Stimulated activated CD8-positive, alpha-beta memory T cell treated with anti-CD3 and anti-CD28 coated beads, Interleukin-15, amount 100 ng/mL, for 4 hours (primary cell): ENCODE measurements around the gene PCYT1B.
"Not testable (repeated sequence)": the region's sequence is repeated elsewhere in the genome, so short reads cannot be mapped to it uniquely, and the experiment has no call there.

ENCODE experiments used
- DNase-seq, 2 donors: peaks; one replicate each; pipeline ENCODE4 v3.0.0-alpha.2; 2020; ENCODE audit warnings: low read depth in 2 of 2

PCYT1B gene

GRCh38 chrX:24646006-24646405, 1.1 kb downstream of the PCYT1B start:
- DNase-seq: no peak

- no peak for DNase-seq
These were observed 4.0 kb downstream of the PCYT1B start for GRCh38 chrX:24643116-24643515.

- no peak for DNase-seq
These were observed 17.4 kb downstream of the PCYT1B start for GRCh38 chrX:24629701-24630100.

GRCh38 chrX:24619647-24620046, 27.5 kb downstream of the PCYT1B start:
- DNase-seq: no peak

- no peak for DNase-seq
These were observed 36.6 kb downstream of the PCYT1B start for GRCh38 chrX:24610516-24610915.

- DNase-seq: no peak
These were observed 39.5 kb downstream of the PCYT1B start for GRCh38 chrX:24607616-24608015.

GRCh38 chrX:24605941-24606340, 41.2 kb downstream of the PCYT1B start:
- DNase-seq: not testable (repeated sequence)

- no peak for DNase-seq
These were observed 44.0 kb downstream of the PCYT1B start for GRCh38 chrX:24603191-24603590.

GRCh38 chrX:24601858-24602257, 45.3 kb downstream of the PCYT1B start:
- no peak for DNase-seq

GRCh38 chrX:24594501-24594900, 52.6 kb downstream of the PCYT1B start:
- DNase-seq: no peak

- no peak for DNase-seq
These were observed 57.0 kb downstream of the PCYT1B start for GRCh38 chrX:24590111-24590510.

- no peak for DNase-seq
These were observed 70.1 kb downstream of the PCYT1B start for GRCh38 chrX:24577091-24577490.

- DNase-seq: no peak
These were observed 71.7 kb downstream of the PCYT1B start for GRCh38 chrX:24575496-24575895.

- DNase-seq: no peak
These were observed 72.4 kb downstream of the PCYT1B start for GRCh38 chrX:24574743-24575142.

GRCh38 chrX:24567169-24567568, 80.0 kb downstream of the PCYT1B start:
- no peak for DNase-seq

GRCh38 chrX:24566240-24566639, 80.9 kb downstream of the PCYT1B start:
- DNase-seq: no peak

GRCh38 chrX:24563291-24564010, 83.7 kb downstream of the PCYT1B start:
- no peak for DNase-seq

- no peak for DNase-seq
These were observed 86.0 kb downstream of the PCYT1B start for GRCh38 chrX:24561121-24561520.

GRCh38 chrX:24553011-24553410, 94.1 kb downstream of the PCYT1B start:
- DNase-seq: no peak

GRCh38 chrX:24550166-24550565, 97.0 kb downstream of the PCYT1B start:
- DNase-seq: no peak

- DNase-seq: no peak
These were observed 99.2 kb downstream of the PCYT1B start for GRCh38 chrX:24547961-24548360.

GRCh38 chrX:24542756-24543155, 104.4 kb downstream of the PCYT1B start:
- no peak for DNase-seq

- no peak for DNase-seq
These were observed 110.6 kb downstream of the PCYT1B start for GRCh38 chrX:24536551-24536950.

- no peak for DNase-seq
These were observed 118.5 kb downstream of the PCYT1B start for GRCh38 chrX:24528605-24529004.
